Measurements from ENCODE around the gene PTGER3.

- TF ChIP-seq CTCF (conservative IDR thresholded peaks at IDR 0.05 in 1 of 2, IDR thresholded peaks at IDR 0.05 in 1 of 2; ENCODE audit: low read depth in 1 of 2, low read length in 2 of 2) (no peak), EZH2 (IDR thresholded peaks at IDR 0.05; ENCODE audit: low read length, missing control alignments) (no peak)
Measured at GRCh38 chr1:71019233-71019969, 28.2 kb downstream of the PTGER3 start.
